Fibroblast of villous mesenchyme (primary cell): Measurements from ENCODE around the gene NT5DC2. TPM values are rescaled to one million over a fixed set of nuclear protein-coding genes. Genes with fewer than 3 reads are reported as not detected.

Experiments used
- DNase-seq: peaks from one replicate; pipeline ENCODE4 v3.0.0-alpha.2; 2010; ENCODE audit warnings: low read depth
- H3K4me3 ChIP-seq: 2 replicates; pipeline ENCODE4 v1.5.1; 2011; ENCODE audit warnings: low read depth, mild to moderate bottlenecking, low read length
- total RNA-seq: library from RNA; depleted of rRNA; stranded (reverse); fragments of >200 nt; gene quantifications from 2 replicates; pipeline ENCODE4 v1.2.3, GENCODE V29; 2012
- TF ChIP-seq, protein P1 (sequence below): IDR thresholded peaks from 2 replicates; pipeline ENCODE4 v1.5.1; 2012; ENCODE audit warnings: low read depth, mild to moderate bottlenecking, low read length; ENCODE audit not compliant: insufficient read depth

NT5DC2 gene
- total RNA-seq, 1 donor: 45.8 TPM

DNA sequence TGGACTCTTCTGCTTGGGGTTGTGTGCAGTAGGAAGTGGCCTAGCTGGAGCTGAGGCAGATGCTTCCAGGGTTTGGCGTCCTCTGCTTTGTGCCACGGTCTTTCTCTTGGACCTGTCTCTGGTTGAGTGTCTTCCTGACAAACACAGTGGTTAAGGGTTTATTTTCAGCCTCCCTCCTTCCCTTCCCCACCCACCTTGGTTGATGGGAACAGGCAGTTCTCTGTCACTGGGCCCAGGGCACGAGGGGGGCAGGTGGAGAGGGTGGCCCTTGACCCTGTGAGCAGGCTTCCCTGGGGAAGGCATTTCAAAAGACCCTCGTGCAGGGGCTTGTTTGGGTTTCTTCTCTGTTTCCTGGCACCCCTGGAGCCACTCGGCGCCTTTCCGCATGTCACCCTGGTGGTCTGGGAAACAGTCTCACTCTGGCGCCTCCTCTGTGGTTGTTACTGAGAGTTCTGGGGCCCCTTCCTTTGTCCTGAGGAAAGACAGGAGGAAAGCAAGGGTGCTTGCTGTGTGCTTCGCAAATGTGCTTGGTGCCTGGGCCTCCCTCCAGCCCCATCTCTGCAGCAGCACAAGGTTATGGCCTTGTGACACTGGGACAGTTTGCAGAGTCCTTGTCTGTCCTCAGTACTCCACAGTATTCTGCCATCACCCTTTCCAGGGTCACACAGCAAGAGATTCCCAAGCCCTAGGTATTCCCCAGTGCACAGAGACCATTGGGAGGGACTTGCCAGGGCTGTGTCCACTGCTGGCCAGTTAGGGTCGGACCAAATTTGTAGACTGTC, 48.8 kb downstream of the NT5DC2 start:
- no peak overlapping the region for H3K4me3 ChIP-seq
- no peak for DNase-seq
- TF ChIP-seq, protein P1, sequence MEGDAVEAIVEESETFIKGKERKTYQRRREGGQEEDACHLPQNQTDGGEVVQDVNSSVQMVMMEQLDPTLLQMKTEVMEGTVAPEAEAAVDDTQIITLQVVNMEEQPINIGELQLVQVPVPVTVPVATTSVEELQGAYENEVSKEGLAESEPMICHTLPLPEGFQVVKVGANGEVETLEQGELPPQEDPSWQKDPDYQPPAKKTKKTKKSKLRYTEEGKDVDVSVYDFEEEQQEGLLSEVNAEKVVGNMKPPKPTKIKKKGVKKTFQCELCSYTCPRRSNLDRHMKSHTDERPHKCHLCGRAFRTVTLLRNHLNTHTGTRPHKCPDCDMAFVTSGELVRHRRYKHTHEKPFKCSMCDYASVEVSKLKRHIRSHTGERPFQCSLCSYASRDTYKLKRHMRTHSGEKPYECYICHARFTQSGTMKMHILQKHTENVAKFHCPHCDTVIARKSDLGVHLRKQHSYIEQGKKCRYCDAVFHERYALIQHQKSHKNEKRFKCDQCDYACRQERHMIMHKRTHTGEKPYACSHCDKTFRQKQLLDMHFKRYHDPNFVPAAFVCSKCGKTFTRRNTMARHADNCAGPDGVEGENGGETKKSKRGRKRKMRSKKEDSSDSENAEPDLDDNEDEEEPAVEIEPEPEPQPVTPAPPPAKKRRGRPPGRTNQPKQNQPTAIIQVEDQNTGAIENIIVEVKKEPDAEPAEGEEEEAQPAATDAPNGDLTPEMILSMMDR: no peak

DNA sequence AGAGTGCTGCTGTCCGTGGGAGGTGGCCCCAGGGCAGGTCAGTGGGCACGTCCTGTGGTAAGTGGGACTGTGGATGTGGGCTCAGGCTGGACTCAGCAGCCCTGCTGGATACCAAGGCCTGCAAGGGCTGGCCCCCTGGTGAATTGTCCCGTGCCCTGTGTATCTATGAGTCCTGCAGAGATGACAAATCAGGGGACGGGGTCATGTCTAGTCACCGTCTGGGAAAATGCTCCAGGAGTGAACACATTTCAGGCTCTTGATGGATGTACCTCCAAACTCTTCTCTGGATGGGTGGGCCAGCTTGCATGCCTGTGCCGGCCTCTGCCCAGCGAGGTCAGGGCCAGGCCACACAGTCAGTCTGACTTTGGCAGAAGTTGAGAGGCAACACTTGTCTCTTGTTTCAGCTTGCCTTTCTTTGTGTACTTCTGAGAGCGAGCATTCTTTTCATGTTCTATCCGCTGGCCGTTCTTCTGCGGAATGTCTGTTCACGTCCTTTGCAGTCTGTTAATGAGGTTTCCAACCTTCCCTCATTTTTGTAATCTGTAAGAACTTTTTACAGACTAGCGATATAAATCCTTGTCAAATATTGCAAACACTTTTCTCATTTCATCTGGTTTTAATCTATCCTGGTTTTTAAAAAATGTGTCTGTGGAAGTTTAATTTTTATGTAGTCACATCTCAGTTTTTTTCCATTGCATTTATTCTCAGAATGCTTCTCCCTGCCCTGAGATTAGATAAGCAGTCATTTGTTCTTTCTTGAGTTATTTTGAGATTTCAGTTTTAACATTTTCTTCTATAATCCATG, 49.9 kb downstream of the NT5DC2 start:
- no peak overlapping the region for H3K4me3 ChIP-seq
- peak; percentile 87 for DNase-seq
- TF ChIP-seq, protein P1: no peak

DNA sequence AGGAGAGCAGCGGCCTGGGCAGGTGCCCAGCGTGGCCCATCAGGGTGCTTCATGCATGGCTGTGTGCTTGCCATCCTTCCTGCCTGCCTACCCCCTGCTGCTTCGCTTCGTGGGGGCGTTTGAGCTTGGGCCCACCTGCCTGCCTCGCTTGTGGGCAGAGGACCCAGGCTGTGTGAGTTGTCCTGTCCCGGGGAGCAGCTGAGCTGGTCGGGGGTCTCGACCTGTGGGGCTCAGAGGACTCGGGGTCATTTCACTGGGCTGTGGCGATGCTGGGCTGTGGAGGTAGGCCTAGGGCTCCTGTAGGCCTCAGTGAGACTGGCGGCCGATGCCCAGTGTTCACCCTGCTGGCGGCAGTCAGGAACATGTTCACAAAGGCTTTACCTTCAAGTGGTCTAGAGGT, 50.6 kb downstream of the NT5DC2 start:
- TF ChIP-seq, protein P1: no peak

DNA sequence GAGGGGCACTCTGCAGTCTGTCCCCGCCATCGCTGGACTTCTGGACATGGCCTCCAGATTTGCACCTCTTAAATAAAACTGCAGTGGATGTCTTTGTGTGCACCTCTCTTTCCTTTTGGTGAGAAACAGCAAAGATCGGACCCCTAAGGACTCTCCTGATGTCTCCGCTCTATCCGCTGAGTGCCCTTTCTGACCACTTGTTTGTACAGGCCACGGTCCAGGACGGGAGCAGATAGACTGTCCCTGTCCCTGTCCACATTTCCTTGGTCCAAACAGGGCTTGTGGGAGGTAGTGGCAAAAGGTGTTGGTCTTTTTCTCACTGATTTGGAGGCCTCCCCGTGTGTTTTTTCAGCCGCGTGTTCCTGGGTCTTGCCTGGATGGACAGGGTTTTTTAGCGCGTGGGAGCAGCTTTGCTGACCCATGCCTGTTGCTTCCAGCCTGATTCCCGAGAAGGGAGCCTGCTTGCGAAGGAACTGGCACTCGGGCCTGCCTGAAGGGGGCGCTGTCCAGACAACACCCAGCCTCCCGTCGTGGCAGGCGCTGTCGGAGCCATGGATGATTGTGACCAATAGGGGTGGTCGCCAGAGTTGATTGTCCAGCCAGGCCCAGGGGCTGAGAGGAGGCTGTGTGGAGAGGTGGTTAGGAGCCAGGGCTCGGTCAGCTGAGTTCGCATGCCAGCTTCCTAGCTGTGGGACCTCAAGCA, 51.7 kb downstream of the NT5DC2 start:
- DNase-seq: peak; percentile 30
- TF ChIP-seq, protein P1: peak; percentile 50

More for the DNA sequence above, 50.6 kb downstream of the NT5DC2 start:
- DNase-seq: no peak
- no peak overlapping the region for H3K4me3 ChIP-seq

DNA sequence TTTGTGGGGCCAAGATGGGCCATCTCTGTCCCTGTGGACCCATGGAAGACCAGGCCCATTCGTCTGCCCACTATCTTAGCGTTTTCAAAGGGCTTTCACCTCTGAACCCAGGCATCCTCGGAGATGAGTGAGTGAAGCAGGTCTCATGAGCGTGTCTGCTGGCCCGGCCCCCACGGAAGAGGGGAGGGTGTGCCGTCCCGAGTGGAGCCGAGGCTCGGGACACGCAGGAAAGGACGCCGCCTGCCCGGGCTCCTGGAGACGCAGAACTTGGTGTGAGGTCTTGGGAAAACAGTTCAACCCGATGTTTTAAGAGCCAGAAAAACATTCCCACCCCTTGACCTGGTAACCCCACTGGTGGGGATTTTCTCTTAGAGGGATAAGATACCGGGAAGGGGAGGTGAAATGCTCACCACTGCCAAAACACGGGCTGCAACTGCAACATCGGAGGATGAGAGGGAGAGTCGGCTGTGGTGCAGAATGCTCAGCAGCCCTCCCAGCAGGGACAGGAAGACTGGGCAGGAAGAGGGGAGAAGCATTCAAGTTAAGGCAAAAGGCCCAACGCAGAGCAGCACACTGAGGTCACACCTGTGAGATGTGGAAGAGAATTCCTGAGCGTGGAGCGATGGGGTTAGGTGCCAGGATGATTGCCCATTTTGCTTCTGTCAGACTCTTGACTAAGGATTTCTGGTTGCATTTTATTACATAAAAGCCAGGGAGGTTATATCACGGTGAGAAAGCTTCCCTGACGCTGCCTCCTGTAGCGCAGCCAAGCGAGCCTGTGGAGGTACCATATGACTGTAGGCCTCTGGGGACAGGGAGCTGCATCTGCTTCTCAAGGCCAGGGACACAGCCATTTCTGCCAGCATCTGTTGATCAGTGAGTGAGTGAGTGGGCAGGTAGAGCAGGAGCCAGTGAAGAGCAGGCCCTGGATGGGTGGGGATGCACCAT, 52.6 kb downstream of the NT5DC2 start:
- DNase-seq: no peak
- H3K4me3 ChIP-seq: no peak overlapping the region
- TF ChIP-seq, protein P1: no peak

More for the DNA sequence above, 51.7 kb downstream of the NT5DC2 start:
- H3K4me3 ChIP-seq: no peak overlapping the region
